ENCODE measurements around the gene ATPAF2.
"Not testable (repeated sequence)": the region's sequence is repeated elsewhere in the genome, so short reads cannot be mapped to it uniquely, and the experiment has no call there.

Gene ATPAF2

DNA sequence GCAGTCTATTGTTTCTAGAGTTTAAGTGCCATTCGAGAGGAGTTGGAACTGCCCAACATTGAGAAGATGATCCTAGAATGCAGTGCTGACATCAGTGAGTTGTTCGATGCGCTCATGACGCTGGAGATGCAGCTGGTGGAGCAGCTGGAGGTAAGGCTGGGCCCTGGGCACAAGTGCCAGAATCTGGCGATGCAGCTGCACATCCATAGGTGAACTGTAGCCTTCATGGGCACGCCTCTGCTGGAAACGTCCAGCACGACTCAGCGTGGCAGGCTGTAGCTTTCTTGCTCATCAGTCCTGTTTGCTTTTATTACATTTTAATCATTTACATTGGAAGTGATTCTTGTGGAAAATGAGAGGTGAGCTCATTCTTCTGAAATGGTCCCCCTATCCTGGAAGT is 34.6 kb downstream of the ATPAF2 start:
- Histone ChIP-seq H3K9ac (no peak overlapping the region), H3K9me3 (no peaks in the 10 kb centered on the region), H3K4me3 (no peak overlapping the region), H3K27ac (no peak overlapping the region), H3K36me3 (peaks cover 22% of the 10 kb centered on the region), H3K27me3 (no peaks in the 10 kb centered on the region), H3K4me2 (peak overlapping the region; percentile 66; the same call in 1 of the 2 replicates), H4K20me1 (no peaks in the 10 kb centered on the region), H3K4me1 (peaks cover 45% of the 10 kb centered on the region)
- no peak for TF ChIP-seq Cebpa-rat (IDR thresholded peaks at IDR 0.05)

DNA sequence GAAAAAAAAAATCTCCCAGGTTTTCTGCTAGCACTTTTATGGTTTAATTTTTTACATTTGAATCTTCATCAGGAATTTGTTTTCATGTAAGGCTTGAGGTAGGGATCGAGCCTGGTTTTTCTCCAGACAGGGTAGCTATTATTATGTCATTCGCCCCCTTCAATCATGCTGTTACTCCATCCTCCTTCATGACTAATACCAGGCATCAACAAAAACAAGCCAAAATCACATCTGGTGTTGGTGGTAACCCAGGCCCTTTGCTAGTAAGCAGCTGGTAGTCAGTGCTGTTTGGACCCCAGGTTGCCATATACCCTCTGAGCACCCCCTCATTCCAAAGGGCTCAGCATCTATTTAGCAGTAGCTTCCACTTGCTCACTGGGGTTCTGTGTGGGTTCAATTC is 36.8 kb downstream of the ATPAF2 start:
- 0 out of 2 replicates have a peak overlapping the region, but pooled peaks have one; percentile 16 for H3K9ac ChIP-seq
- peaks cover 7% of the 10 kb centered on the region for H3K36me3 ChIP-seq
- no peak for TF ChIP-seq Cebpa-rat (IDR thresholded peaks at IDR 0.05)
- peaks cover 50% of the 10 kb centered on the region for H3K4me1 ChIP-seq
- H4K20me1 ChIP-seq = no peaks in the 10 kb centered on the region
- no peaks in the 10 kb centered on the region for H3K9me3 ChIP-seq
- peak overlapping the region; percentile 66 for H3K4me2 ChIP-seq
- no peak overlapping the region for H3K4me3 ChIP-seq
- peak overlapping the region; percentile 5; the same call in 1 of the 2 replicates for H3K27ac ChIP-seq
- no peaks in the 10 kb centered on the region for H3K27me3 ChIP-seq

- no peak overlapping the region for H3K27ac ChIP-seq
- no peak for TF ChIP-seq Cebpa-rat (IDR thresholded peaks at IDR 0.05)
- H3K9ac ChIP-seq = no peak overlapping the region
- no peaks in the 10 kb centered on the region for H4K20me1 ChIP-seq
- no peaks in the 10 kb centered on the region for H3K9me3 ChIP-seq
- H3K36me3 ChIP-seq = no peaks in the 10 kb centered on the region
- peaks cover 42% of the 10 kb centered on the region for H3K4me1 ChIP-seq
- H3K27me3 ChIP-seq = no peaks in the 10 kb centered on the region
- H3K4me3 ChIP-seq = no peak overlapping the region
- 0 out of 2 replicates have a peak overlapping the region, but pooled peaks have one; percentile 7 for H3K4me2 ChIP-seq
Measured at GRCh38 chr17:18000030-18000408, 38.9 kb downstream of the ATPAF2 start.

DNA sequence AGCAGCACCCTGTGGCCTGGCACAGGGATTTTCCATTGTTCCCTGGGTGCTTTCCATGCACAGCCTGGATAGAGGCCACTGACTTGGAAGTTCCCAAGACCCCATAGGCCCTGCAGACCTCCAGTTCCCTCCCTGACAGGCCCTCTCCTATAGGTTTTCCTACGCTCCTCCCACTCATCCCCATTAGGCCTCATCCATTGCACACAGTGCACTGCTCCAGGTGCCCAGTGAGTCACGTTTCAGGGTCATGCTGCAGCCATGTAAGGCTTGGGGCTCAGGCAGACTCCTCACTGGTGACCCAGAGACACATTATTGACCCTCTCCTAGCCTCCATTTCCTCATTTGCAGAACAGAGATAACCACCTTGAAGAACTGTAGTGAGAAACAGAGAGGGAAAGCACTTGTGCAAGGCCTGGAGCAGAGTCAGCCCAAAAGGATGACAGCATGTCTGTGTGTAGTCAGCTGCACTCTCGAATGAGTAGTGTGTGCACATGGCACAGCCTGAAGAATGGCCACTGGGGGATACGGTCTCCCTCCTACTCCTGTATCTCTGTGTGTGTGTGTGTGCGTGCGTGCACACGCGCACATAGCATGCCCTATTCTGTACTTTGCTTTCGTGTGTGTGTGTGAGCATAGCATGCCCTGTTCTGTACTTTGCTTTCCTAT is 39.5 kb downstream of the ATPAF2 start:
- no peaks in the 10 kb centered on the region for H4K20me1 ChIP-seq
- H3K36me3 ChIP-seq = no peaks in the 10 kb centered on the region
- 0 out of 2 replicates have a peak overlapping the region, but pooled peaks have one; percentile 7 for H3K4me2 ChIP-seq
- peaks cover 46% of the 10 kb centered on the region for H3K4me1 ChIP-seq
- H3K4me3 ChIP-seq = no peak overlapping the region
- H3K9me3 ChIP-seq = no peaks in the 10 kb centered on the region
- no peaks in the 10 kb centered on the region for H3K27me3 ChIP-seq
- no peak overlapping the region for H3K27ac ChIP-seq
- no peak for TF ChIP-seq Cebpa-rat (IDR thresholded peaks at IDR 0.05)
- H3K9ac ChIP-seq = no peak overlapping the region

GRCh38 chr17:17998934-17999333 is 40.0 kb downstream of the ATPAF2 start:
- no peak for TF ChIP-seq Cebpa-rat (IDR thresholded peaks at IDR 0.05)
- H4K20me1 ChIP-seq = no peaks in the 10 kb centered on the region
- H3K27ac ChIP-seq = no peak overlapping the region
- H3K9ac ChIP-seq = no peak overlapping the region
- no peak overlapping the region for H3K4me2 ChIP-seq
- H3K4me1 ChIP-seq = peaks cover 46% of the 10 kb centered on the region
- no peaks in the 10 kb centered on the region for H3K9me3 ChIP-seq
- no peaks in the 10 kb centered on the region for H3K27me3 ChIP-seq
- no peak overlapping the region for H3K4me3 ChIP-seq
- H3K36me3 ChIP-seq = no peaks in the 10 kb centered on the region

DNA sequence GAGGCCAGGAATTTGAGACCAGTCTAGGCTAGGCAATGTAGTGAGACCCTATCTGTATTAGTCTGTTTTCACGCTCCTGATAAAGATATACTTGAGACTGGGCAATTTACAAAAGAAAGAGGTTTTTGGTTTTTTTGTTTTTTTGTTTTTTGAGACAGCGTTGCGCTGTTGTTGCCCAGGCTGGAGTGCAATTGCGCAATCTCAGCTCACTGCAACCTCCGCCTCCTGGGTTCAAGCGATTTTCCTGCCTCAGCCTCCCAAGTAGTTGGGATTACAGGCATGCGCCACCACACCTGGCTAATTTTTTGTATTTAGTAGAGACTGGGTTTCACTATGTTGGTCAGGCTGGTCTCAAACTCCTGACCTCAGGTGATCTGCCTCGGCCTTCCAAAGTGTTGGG is 43.1 kb downstream of the ATPAF2 start:
- H3K4me3 ChIP-seq, H3K4me2 ChIP-seq, H3K27ac ChIP-seq, H3K36me3 ChIP-seq, H3K9me3 ChIP-seq, H4K20me1 ChIP-seq, H3K9ac ChIP-seq, H3K27me3 ChIP-seq: not testable (repeated sequence)
- TF ChIP-seq Cebpa-rat (IDR thresholded peaks at IDR 0.05) = peak; percentile 89
- peaks cover 25% of the 10 kb centered on the region for H3K4me1 ChIP-seq

DNA sequence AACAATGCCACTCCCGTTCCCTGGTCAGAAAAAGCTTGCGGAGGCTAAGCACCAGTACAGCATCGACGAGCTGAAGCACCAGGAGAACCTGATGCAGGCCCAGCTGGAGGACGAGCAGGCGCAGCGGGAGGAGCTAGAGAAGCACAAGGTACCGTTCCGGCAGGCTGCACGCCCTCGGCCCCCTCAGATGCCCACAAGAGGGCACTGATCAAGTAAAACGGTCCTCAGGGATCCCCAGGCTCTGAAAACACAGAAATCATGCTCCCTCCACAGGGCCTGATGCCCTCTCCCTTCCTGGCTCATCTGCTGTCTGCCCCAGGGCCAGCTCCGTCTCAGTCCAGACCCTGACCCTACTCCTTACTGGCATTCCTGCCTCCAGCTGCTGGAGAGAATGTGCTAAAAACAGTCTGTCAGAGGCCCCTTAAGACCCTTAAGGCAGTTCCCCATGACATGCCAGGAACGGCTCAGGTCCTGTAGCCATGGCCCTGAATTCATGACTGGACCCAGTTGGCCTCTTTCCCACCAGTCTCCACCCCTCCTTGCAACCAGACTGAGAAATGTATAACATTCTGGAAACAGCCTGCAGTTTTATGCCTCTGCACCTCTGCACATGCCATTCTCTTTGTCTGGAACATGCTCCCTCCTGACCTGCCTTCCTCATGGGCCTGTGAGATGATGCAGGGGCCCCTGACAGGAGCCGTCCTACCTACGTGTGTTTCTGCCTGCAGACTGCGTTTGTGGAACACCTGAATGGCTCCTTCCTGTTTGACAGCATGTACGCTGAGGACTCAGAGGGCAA is 44.5 kb downstream of the ATPAF2 start:
- no peak for TF ChIP-seq Cebpa-rat (IDR thresholded peaks at IDR 0.05)
- Histone ChIP-seq H3K27ac (0 out of 2 replicates have a peak overlapping the region, but pooled peaks have one; percentile 15), H3K4me1 (peaks cover 18% of the 10 kb centered on the region), H4K20me1 (no peaks in the 10 kb centered on the region), H3K4me3 (no peak overlapping the region), H3K9ac (no peak overlapping the region), H3K9me3 (no peaks in the 10 kb centered on the region), H3K4me2 (peak overlapping the region; percentile 52), H3K27me3 (no peaks in the 10 kb centered on the region), H3K36me3 (no peaks in the 10 kb centered on the region)

DNA sequence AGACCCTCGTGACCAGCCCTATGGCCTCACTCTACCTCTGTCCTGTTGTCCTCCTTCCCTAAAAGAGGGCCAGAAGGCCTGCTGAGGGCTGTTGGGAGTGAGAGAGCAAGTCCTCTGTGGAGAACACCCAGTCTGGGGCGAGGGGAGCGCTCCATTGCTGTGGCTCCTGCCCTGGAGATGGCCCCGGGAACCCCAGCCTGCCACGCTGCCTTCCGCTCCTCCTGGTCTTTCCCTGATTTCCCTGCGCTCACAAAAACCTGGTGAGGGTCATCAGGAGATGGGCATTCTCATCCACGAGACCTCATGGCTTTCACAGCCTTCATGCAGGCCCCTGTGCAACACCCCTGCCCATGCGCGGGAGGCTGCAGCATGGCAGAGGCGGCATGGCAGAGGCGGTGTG is 45.1 kb downstream of the ATPAF2 start:
- H3K4me1 ChIP-seq = peaks cover 12% of the 10 kb centered on the region
- no peaks in the 10 kb centered on the region for H3K27me3 ChIP-seq
- H3K27ac ChIP-seq = no peak overlapping the region
- no peak for TF ChIP-seq Cebpa-rat (IDR thresholded peaks at IDR 0.05)
- no peaks in the 10 kb centered on the region for H4K20me1 ChIP-seq
- peak overlapping the region; percentile 52 for H3K4me2 ChIP-seq
- no peak overlapping the region for H3K4me3 ChIP-seq
- H3K9me3 ChIP-seq = no peaks in the 10 kb centered on the region
- no peak overlapping the region for H3K9ac ChIP-seq
- no peaks in the 10 kb centered on the region for H3K36me3 ChIP-seq

- Histone ChIP-seq H3K27ac (no peak overlapping the region), H3K4me2 (no peak overlapping the region), H3K4me1 (peaks cover 12% of the 10 kb centered on the region), H3K9me3 (no peaks in the 10 kb centered on the region), H3K9ac (no peak overlapping the region), H4K20me1 (no peaks in the 10 kb centered on the region), H3K4me3 (no peak overlapping the region), H3K27me3 (no peaks in the 10 kb centered on the region), H3K36me3 (no peaks in the 10 kb centered on the region)
- no peak for TF ChIP-seq Cebpa-rat (IDR thresholded peaks at IDR 0.05)
Measured at GRCh38 chr17:17993366-17993765, 45.6 kb downstream of the ATPAF2 start.

DNA sequence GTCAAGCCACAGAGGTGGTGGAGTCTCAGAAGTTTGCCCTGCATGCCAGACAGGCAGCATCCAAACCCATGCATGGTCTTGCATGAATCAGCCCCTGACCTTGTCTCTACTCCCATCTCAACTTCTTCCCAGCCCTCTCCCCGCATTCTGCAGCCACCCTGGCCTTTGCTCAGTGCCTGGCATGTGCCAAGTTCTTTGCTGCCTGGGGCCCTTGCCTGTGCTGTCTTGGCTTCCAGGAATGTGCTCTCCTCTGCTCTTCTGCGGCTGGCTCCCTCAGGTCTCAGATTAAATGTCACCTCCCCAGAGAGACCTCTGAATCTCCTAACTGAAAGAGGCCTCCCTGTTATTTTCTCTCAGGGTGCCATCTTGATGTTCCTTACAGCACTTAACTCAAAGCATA is 48.7 kb downstream of the ATPAF2 start:
- H3K4me2 ChIP-seq = no peak overlapping the region

More for the DNA sequence above, 48.7 kb downstream of the ATPAF2 start:
- Histone ChIP-seq H3K4me3 (no peak overlapping the region), H3K27me3 (no peaks in the 10 kb centered on the region), H3K4me1 (peaks cover 12% of the 10 kb centered on the region), H4K20me1 (no peaks in the 10 kb centered on the region), H3K9ac (no peak overlapping the region), H3K36me3 (no peaks in the 10 kb centered on the region), H3K9me3 (no peaks in the 10 kb centered on the region), H3K27ac (no peak overlapping the region)
- no peak for TF ChIP-seq Cebpa-rat (IDR thresholded peaks at IDR 0.05)
